C4-2B (cell line): ENCODE data around the gene FAM221B.

Experiments
- H3K27ac ChIP-seq: fragments of 450-650 bp; 2 replicates; pipeline ENCODE4 v1.5.1; 2017
- CTCF ChIP-seq: fragments of 450-650 bp; conservative IDR thresholded peaks from 2 replicates; pipeline ENCODE4 v1.5.1; 2017; ENCODE audit warnings: mild to moderate bottlenecking
- ZFX ChIP-seq: fragments of 450-650 bp; IDR thresholded peaks from 2 replicates; pipeline ENCODE4 v1.6.1; 2017

Gene FAM221B

GRCh38 chr9:35795695-35796094 is 32.8 kb downstream of the FAM221B start:
- H3K27ac ChIP-seq, result no peak overlapping the region
- TF ChIP-seq CTCF, result no peak
- no peak for TF ChIP-seq ZFX

DNA sequence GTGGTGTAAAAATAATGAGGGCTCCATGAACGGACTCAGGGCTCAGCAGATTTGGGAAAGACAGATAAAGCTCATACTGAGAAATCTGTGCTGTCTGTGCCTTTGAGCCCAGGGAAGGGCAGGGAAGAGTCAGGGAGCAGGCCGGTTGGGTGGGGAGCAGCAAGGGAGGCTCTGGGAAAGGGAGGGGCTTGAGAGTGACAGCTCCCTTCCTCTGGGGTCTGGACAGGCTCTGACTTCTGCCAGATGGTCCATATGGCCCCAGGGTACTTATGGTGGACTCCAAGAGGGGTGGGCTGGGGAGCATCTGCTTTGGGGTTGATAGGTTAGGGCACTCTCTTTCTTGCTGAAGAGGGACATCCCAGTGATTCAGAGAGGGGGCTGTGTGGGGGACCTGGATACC is 35.1 kb downstream of the FAM221B start:
- no peak overlapping the region for H3K27ac ChIP-seq
- no peak for TF ChIP-seq ZFX
- no peak for TF ChIP-seq CTCF

- H3K27ac ChIP-seq, result no peak overlapping the region
- TF ChIP-seq ZFX (no peak), CTCF (no peak)
Measured at GRCh38 chr9:35792826-35793225, 35.7 kb downstream of the FAM221B start.

DNA sequence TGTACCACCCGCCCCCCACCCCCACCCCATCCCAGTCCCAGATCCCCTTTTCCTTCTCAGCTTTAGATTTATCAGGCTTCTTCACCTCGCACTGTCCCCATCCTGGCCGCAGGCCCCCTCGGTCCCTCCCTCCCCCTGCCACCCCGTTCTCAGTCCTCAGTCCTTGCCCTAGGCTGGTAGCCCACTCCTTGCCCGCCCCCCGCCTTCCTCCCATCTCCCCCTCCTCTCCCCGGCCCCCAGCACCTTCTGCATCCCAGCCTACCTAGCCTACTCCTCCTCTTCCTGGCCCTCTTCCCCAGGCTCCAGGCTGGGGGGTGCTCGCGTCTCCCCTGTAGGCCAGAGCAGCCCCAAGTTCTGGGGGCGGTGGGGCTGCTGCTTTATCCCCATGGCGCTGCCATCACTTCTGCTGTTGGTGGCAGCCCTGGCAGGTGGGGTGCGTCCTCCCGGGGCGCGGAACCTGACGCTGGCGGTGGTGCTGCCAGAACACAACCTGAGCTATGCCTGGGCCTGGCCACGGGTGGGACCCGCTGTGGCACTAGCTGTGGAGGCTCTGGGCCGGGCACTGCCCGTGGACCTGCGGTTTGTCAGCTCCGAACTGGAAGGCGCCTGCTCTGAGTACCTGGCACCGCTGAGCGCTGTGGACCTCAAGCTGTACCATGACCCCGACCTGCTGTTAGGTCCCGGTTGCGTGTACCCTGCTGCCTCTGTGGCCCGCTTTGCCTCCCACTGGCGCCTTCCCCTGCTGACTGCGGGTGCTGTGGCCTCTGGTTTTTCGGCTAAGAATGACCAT is 36.3 kb downstream of the FAM221B start:
- H3K27ac ChIP-seq, result no peak overlapping the region
- TF ChIP-seq ZFX, result no peak
- TF ChIP-seq CTCF, result no peak

DNA sequence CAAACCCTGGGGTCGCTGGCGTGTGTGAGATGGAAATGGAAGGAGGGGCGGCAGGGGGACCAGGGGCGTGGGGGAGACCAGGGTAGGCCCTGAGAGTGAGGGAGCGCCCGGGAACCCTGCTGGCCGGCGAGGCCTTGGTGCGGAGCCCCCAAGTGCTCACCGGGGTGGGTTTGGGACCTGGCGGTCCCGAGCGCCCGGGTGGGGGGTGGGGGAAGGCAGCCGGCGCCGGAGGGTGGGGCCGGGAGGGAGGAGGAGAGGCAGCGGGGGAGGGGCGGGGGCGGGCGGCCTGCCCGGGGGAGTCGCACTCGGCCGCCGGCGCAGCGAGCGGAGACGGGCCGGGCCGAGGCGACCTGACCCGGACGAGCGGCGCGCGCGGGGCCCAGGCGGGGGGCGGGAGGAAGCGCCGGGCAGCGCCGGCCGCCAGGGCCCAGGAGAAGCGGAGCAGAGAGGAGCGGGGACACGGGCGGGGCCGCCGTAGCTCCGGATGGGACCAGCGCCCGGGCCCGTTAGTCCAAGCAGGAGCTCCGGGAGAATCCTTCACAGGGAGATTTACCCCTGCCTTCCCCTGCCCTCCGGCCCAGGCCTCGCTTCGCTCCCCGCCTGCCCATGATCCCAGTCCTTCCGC is 37.1 kb downstream of the FAM221B start, which contains the start of gene NPR2:
NPR2 (plus strand) TSS at position 295 of the 625 bp plus-strand sequence. CDS start 818 bp downstream, outside the sequence.
- no peak within 1 kb of the TSS for H3K27ac ChIP-seq
- TF ChIP-seq CTCF, result no peak
- no peak for TF ChIP-seq ZFX

DNA sequence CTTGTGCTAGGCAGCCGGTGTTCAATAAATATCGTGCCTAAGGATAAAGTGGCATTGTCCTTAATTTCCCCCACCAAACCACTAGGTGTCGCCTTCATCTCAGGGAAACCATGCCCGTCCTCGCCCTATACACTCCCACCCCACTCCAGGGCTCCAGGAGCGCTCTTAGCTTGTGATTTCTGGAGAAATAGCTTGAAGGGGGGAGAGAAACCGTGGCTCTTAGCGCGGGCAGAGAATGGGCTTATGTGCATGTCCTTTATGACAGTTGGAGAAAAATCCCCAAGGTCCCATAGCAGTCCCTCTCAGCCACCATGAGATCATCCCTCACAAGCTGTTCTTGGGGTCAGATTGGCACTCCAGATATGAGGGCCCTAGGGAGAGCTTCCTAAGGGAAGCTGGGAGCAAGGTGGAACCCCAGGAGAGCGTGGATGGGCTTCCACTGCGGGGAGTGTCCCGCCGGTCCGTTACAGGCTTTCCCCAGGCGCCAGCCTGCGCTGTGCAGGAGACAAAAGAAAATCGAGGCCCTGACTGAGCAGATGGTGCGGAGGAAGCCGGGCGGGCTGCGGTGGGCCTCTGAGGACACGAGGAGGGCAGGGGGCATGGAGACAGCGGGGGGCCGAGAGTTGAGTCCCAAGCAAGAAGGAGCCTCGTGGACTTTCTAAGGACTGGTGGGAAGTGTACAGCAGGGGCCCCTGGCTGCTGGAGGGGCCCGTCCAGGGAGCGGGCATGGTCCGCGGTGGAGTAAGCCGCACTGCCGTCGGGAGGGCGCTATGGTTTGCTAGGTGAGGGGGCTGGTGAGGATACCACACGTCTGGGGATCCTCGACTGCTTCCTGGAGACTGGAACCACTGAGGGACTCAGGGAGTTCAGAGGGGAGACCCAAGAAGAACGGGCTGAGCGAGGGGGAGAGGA is 37.9 kb downstream of the FAM221B start:
- H3K27ac ChIP-seq, result no peak overlapping the region
- no peak for TF ChIP-seq ZFX
- peak; percentile 93 for TF ChIP-seq CTCF

DNA sequence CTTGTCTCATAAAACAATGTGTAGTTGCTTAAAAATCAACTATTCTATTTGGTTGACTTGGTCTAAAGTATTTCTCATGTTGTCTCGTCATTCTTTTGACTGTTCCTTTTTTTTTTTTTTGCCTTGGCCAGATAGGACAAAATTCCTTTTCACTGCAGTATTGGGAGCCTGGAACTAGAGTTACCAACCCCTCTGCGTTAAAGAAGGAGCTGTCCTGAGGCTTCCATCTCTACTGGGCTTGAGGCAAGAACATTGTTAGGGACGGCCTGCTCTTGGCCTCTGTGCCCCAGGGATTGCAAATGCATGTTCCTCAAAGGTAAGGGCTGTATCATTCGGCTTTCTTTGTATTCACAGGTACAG is 38.5 kb downstream of the FAM221B start:
- TF ChIP-seq CTCF (no peak), ZFX (no peak)

More for the DNA sequence above, 38.5 kb downstream of the FAM221B start:
- H3K27ac ChIP-seq, result no peak overlapping the region
